Measurements from ENCODE around the gene FCRL2. TPM values are rescaled to one million over a fixed set of nuclear protein-coding genes. Genes with fewer than 3 reads are reported as not detected.

Gene FCRL2
- total RNA-seq, 4 donors from 2014 or later, result 0.21 TPM; not detected in 3

DNA sequence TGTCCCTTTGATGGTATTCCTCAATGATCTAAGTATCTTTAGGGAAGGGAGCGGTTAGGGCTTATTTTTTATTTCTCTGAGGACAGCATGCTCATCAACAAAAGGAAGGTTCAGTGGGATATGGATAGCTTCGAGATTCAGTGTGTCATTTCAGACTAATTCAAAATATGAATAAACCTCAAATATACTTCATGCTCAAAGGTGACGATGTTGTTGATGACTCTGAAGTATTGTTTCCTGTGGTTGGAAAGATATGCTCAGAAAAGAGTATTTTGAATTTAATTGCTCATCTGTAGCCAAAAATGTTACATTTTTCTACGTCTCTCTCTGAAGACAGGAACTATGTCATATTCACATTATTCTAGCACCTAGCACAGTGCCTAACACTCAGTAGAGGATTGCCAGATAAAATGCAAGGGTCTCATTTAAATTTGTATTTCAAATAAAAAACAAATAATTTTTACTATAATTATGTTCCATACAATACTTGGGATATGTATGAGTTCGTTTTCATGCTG lies 74.6 kb downstream of the FCRL2 start:
- Histone ChIP-seq H3K27me3 (no peaks in the 10 kb centered on the region), H3K27ac (no peak overlapping the region), H3K4me3 (no peak overlapping the region), H3K4me1 (no peaks in the 10 kb centered on the region), H3K9me3 (no peaks in the 10 kb centered on the region), H3K36me3 (no peaks in the 10 kb centered on the region)
- WGBS, 2 donors, result 74 to 81% methylated on average over 5 of the region's 5 CpGs
- TF ChIP-seq POLR2A (IDR thresholded peaks at IDR 0.05) (no peak), EP300 (IDR thresholded peaks at IDR 0.05) (no peak), CTCF (IDR thresholded peaks at IDR 0.05) (no peak)
- DNase-seq (ENCODE audit: low spot score in 2 of 2), result no peak

GRCh38 chr1:157700732-157701131 lies 76.2 kb downstream of the FCRL2 start, which contains the start of gene FCRL3:
TSS of gene FCRL3 (minus strand) at chr1:157700769. CDS start at chr1:157700489, 280 bp downstream.
- no peak for TF ChIP-seq CTCF (IDR thresholded peaks at IDR 0.05)
- no peak for TF ChIP-seq POLR2A (IDR thresholded peaks at IDR 0.05)
- no peak for TF ChIP-seq EP300 (IDR thresholded peaks at IDR 0.05)
- H3K9me3 ChIP-seq, result no peaks in the 10 kb centered on the region
- H3K4me1 ChIP-seq, result no peaks in the 10 kb centered on the region
- WGBS, 2 donors, result 89% methylated on average over 4 of the region's 4 CpGs
- H3K27ac ChIP-seq, result no peak within 1 kb of the TSS
- no peak for DNase-seq (ENCODE audit: low spot score in 2 of 2)
- no peak within 1 kb of the TSS for H3K4me3 ChIP-seq
- H3K36me3 ChIP-seq, result no peaks in the 10 kb centered on the region
- no peaks in the 10 kb centered on the region for H3K27me3 ChIP-seq

- H3K27me3 ChIP-seq, result no peaks in the 10 kb centered on the region
- no peak overlapping the region for H3K27ac ChIP-seq
- H3K36me3 ChIP-seq, result no peaks in the 10 kb centered on the region
- H3K9me3 ChIP-seq, result no peaks in the 10 kb centered on the region
- WGBS, 2 donors, result 59 to 80% methylated on average over 4 to 5 of the region's 5 CpGs
- no peaks in the 10 kb centered on the region for H3K4me1 ChIP-seq
- DNase-seq (ENCODE audit: low spot score in 2 of 2), result no peak
- H3K4me3 ChIP-seq, result no peak overlapping the region
- TF ChIP-seq CTCF (IDR thresholded peaks at IDR 0.05) (no peak), EP300 (IDR thresholded peaks at IDR 0.05) (no peak), POLR2A (IDR thresholded peaks at IDR 0.05) (no peak)
These were observed 76.6 kb downstream of the FCRL2 start for GRCh38 chr1:157700305-157700704.

GRCh38 chr1:157697781-157698569 lies 79.0 kb downstream of the FCRL2 start:
- no peak for TF ChIP-seq EP300 (IDR thresholded peaks at IDR 0.05)
- WGBS, 2 donors, result 84 to 90% methylated on average over 4 of the region's 4 CpGs
- H3K9me3 ChIP-seq, result no peaks in the 10 kb centered on the region
- H3K4me1 ChIP-seq, result no peaks in the 10 kb centered on the region
- H3K27me3 ChIP-seq, result no peaks in the 10 kb centered on the region
- no peak overlapping the region for H3K27ac ChIP-seq
- no peaks in the 10 kb centered on the region for H3K36me3 ChIP-seq
- no peak for DNase-seq (ENCODE audit: low spot score in 2 of 2)
- no peak overlapping the region for H3K4me3 ChIP-seq

- no peak for DNase-seq (ENCODE audit: low spot score in 2 of 2)
- H3K36me3 ChIP-seq, result no peaks in the 10 kb centered on the region
- no peak overlapping the region for H3K4me3 ChIP-seq
- no peaks in the 10 kb centered on the region for H3K27me3 ChIP-seq
- 51 to 61% methylated on average over 4 of the region's 4 CpGs for WGBS, 2 donors
- H3K9me3 ChIP-seq, result no peaks in the 10 kb centered on the region
- H3K27ac ChIP-seq, result no peak overlapping the region
- no peaks in the 10 kb centered on the region for H3K4me1 ChIP-seq
- no peak for TF ChIP-seq POLR2A (IDR thresholded peaks at IDR 0.05)
- TF ChIP-seq CTCF (IDR thresholded peaks at IDR 0.05), result no peak
- TF ChIP-seq EP300 (IDR thresholded peaks at IDR 0.05), result no peak
These were observed 79.8 kb downstream of the FCRL2 start for GRCh38 chr1:157696966-157697628.

Other genes with a start within 250 kb of the FCRL2 start
- under 1 TPM in 2 of 4 donors, not detected in 2; 0.21 to 0.30 TPM for gene FCRL5, start 224.6 kb downstream of the FCRL2 start, total RNA-seq
- gene FCRL4, start 179.0 kb downstream of the FCRL2 start, total RNA-seq, result not detected
- gene FCRL3, start 76.4 kb downstream of the FCRL2 start, total RNA-seq, result under 1 TPM in 1 of 4 donors, not detected in 3; 0.63 TPM
- gene FCRL1, start 43.0 kb upstream of the FCRL2 start, total RNA-seq, result not detected
- gene CD5L, start 64.7 kb upstream of the FCRL2 start, total RNA-seq, result not detected
- gene KIRREL1, start 216.5 kb upstream of the FCRL2 start, total RNA-seq, result 10 to 100 TPM; 47.1 to 60.6 (median 50.7) TPM

Measured in tibial nerve (tissue), 4 donors.